Measurements from ENCODE around the gene DGCR8.

DGCR8 gene

DNA sequence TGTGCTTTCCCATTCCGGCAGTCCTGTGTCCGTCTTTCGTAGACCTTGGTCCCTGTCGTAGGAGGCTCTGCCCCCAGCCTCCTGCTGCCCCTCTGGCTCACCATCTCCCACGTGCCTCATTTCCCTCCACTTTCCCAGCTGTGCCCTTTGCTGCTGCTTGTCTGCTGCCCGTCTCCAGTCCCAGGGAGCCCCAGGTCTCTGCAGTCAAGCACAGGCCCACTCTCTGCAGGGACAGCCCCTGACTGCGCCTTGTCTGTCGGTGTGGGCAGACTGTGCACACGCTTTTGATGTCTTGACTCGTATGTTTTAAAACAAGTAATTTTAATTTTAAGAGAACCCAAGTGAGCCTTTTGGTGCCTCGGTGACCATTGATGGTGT, 12.4 kb downstream of the DGCR8 start:
- DNase-seq, result no peak

DNA sequence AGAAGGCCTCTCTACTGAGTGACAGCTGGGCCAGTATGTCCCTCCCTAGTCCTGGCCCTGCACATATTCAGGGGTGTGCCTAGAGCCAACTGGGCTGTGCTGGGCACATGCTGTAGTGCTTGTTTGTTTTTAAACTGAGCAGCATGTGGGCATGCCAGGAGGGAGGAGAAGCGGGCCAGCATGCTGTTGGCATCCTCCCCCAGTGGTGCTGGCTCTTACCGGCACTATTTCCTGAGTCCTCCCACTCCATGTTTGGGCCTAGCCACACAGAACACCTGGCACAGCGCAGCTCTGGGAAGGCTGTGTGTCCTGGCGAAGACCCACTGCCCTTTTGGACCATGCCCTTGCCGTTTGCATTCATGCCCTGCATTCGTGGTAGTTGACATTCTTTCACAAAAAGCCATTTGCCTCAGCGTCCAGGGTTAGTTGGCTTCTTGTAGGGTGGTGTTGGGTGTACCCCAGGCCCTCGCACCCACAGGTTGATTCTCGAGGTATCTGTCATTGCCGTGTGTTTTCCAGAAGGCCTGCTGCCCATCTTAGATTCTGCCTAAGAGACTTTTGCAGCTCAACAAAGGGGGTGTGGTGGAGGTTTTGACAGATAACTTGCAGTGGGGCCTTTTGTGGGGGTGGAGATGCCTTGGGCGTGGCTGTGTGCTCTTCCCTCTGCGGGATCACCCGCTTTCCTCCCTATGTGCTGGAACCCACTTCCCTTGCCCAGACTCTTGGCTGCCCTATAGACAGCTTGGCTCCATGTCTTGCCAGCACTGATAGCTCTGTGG, 13.6 kb downstream of the DGCR8 start:
- DNase-seq, result no peak

DNA sequence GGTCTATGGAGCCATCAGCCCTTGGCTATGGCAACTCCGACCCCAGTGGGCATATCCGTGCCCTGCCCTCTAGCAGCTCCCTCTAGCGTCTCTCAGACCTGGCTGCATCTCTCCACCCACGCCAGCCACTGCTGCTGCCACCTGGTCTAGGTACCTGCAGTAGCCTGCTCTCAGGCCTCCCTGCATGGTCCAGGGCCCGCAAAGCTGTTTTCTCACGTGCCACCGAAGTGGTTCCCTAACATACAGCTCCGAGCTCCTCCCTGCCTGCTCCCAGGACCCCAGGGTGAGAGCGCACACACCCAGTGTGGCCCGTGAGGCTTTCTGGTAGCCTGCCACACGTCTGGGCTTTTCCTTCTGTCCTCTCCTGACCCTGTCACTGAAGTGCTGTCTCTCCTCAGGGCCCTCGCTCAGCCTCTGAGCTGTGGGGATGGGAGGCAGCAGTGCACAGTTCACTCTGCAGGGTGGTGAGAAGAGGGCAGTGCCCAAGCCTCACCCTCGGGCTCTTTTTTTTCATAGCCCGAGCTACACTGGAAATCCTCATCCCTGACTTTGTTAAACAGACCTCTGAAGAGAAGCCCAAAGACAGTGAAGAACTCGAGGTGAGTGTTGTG, 14.3 kb downstream of the DGCR8 start:
- DNase-seq, result no peak

DNA sequence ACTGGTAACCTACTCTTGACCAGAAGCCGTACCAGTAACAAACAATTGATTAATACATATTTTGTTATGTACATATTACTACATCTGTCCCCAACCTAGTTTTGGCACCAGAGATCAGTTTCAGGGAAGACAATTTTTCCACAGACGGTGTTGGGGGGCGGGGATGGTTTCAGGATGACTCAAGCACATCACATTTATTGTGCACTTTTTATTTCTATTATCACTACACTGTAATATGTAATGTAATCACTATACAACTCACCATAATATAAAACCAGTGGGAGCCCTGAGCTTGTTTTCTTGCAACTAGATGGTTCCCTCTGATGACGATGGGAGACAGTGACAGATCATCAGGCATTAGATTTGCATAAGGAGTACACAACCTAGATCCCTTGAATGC, 15.5 kb downstream of the DGCR8 start:
- no peak for DNase-seq

DNA sequence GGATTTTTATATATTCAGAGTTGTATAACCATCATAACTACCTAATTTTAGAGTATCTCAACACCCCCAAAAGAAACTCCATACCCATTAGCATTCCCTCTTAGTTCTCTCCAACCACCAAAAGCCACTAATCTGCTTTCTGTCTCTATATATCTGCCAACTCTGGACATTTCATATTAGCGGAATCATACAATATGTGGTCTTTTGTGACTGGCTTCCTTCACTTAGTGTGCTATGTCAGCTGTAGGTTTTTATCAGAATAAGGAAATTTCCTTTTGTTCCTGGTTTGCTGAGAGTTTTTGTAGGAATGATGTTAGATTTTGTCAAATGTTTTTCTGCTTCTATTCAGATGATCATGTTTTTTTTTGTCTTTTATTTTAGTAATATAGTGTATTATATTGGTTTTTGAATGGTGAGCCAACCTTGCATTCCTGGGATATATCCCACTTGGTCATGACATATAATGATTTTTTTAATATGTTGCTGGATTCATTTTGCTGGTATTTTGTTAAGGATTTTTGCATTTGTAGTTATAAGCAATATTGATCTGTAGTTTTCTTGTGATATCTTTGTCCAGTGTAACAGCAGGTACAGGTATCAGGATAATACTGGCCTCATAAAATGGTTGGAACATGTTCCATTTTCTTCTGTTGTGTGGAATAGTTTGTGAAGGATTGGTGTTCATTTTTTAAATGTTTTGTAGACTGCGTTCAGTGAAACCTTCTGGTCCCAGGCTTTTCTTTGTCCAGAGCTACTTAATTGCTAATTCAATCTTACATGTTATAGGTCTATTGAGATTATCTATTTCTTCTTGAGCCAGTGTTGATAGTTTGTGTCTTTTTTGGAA, 16.8 kb downstream of the DGCR8 start:
- no peak for DNase-seq

DNA sequence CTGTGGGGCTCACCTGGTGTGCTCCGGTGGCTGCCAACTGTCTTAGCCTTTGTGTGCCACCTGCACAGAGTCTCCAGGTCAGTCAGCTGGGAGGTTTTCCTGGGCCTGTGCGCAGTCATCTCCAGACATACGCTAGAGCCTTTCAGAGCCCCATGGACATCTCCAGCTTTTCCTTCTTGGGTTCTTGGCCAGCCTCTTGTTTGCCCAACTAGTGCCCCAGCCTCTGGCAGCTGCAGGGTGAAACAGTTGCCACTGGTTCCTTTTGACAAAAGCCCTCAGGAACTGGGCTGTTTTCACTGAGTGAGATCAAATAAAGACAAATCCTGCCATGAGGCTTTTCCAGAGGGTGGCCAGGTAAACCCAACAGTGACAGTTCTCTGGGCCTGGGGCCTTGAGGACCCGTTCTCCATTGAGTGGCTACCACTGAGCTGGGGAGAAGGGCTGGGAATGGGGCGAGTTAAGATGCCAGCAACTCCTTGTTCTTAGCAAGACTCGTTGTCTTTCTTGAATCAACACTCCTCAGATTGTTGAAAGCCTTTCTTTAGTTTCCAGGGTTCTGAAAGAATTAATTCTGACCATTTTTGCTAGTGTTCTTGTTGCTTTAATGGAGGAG, 19.2 kb downstream of the DGCR8 start:
- DNase-seq, result no peak

DNA sequence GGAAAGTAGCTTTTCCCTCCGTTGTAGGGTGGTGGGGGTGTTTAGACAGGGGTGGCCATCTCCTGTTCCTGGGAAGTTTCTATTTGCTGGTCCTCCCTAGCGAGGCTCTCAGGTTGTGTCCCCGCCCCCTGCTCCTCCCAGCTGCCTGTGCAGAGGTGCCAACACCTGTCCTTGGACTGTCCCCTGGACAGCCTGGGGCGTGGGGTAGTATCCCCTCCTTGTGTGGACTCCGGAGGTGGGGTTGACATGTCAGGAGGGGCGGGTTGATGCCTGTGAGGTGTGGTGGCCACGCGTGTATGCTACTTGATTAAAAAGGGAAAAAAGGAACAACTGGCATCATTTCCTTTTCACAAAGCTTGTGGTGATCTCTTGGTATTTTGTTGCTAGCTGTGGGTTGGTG, 21.6 kb downstream of the DGCR8 start:
- no peak for DNase-seq

DNA sequence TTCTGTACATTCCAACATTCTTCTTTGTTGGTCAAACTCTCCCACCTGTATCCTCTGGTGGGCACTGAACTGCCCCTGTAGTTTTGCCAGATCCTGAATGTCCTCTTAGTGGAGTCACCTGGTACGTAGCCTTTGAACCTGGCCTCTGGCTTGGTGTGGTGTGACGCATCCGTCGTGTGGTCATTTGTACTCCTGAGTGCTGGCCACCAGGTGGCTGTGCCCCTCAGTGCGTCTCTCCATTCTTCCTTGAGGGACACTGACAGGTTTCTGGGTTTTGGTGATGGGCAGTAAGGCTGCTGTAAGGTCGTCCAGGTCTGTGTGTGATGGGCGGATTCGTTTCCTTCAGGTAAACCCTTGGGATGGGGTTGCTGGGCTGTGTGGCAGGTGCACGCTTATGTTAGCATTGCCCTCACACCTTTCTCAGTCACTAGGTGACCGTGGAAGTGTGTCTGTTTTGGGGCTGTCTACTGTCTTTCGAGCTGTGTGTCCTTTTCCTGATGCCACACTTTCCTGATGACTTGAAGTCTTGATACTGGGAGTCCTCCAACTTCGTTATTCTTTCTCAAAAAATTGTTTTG, 22.3 kb downstream of the DGCR8 start:
- DNase-seq, result no peak

DNA sequence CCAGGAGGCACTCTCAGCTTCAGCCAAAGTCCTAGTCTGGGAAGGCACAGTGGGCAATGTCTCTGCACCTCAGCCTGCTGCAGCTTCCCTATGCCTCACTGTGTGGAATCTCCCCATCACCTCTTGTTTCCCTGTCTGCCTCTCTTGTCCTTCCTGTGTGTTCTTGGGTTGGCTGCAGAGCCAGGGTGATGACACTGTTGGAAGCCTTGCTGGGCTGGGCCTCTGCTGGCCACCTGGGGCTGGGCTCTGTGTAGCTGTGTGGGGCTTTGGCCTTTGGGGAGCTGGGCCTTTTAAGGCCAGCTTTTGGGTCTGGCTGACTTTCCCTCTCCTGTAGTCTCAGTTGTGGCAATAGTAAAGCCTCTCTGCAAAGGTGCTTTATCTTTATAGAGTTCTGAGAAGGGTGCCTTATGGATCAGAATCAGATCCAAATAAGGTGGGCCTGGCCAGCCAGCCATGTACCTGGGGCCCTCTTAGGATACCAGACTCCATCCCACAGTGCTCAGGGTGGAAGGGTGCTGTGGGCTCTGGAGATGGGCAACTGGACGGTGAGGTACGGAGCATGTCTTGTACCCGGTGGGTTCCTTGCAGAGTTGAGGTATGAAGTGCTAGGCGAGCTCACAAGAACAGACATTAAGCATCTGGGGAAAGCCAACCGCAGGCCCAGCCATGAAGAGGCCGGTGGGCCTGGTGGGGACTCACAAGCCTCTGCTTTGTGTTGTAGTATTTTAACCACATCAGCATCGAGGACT, 25.6 kb downstream of the DGCR8 start:
- no peak for DNase-seq

DNA sequence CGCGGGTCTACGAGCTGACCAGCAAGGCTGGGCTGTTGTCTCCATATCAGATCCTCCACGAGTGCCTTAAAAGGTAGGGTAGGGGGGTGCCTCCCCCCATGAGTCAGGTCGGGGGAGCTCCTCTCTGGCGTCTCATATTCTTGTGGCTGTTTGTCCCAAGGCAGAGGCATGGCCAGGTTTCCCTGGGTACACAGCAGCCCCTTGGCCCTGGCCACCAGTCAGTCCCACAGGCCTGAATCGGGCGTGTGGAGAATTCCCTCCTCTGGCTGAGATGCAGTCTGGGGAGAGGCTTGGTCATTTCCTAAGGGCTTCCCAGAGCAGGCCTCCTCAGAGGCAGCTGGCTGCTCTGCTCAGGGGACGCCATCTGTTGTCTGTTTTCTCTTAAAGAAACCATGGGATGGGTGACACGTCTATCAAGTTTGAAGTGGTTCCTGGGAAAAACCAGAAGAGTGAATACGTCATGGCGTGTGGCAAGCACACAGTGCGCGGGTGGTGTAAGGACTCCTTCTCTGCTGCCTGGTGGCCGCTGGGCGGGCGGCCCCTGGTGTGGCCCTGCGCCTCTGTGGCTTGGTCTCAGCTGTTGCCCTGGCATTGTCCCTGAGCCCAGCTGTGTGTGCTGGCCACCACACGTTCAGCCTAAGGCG, 26.3 kb downstream of the DGCR8 start:
- DNase-seq, result no peak

DNA sequence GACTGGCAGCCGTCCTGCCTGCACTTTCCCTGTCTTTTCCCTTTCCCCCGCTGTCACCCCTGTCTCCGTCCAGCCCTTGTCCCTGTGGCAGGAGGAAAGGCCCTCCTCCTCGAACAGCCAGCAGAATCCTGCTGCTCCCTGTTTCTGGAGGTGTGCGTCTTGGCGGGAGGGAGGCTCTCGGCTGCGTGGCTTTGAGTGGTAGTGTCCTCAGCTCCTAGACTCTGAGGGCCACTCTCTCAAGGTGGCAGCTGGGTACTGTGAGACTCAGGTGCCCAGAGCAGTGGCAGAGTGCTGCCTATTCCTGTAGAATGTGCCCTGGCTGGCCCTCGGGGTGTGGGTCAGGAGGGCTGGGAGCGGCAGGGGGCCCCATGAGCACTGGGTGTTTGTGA, 26.8 kb downstream of the DGCR8 start:
- no peak for DNase-seq

DNA sequence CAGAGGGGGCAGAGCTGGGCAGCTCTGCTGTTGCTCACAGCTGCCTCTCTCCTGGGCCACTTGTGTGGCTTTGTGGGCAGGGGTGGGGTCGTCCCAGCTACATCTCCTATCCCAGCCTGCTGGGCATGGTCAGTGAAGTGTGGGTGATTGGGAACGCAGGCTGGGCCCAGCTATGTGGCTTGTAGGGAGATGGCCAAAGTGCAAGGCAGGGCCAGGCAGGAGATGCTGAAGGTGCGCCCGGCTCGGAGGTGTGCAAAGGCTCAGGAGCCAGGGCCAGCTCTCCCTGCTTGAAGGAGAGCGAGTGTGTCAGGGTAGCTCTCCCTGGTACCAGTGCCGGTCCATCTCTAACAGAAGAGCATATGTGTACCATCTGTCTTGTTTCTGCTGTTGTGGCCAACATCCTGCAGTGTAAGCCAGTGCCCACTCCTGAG, 27.4 kb downstream of the DGCR8 start:
- DNase-seq, result no peak

DNA sequence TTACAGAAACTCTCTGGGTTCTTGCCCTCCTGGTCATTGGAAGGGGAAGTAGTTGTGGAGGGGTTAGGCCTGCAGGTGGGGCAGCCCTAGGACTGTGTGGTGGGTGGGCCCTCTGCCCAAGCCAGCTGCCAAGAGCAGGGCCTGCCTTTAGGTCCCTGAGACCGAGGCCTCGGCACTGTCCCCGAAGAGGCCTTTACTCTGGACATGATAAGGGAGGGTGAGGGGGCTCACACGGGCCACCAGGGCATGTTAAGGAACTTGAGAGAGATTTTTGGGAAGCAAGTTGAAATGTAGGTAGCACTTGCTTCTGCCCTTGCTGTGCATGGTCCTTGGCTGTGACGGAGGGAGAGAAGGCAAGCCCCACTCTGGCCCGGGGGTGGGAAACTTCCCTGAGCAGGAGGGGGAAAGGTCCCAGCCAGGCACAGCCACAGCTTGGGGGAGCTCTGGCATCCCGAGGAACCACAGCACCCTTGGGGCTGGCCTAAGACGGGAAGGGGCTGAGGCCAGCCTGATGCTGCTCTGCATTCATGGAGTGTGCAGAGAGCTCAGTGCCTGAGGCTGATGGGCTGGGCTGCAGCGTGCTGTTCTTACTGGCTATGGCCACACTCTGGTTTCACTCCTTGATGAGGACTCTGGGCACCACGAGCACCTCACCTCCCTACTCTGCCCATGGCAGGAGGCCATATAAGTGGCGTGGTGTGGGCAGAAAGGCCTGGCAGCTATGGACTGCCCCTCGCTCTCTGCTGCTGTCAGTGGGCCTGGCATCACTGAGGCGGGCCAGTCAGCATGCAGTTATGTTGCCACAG, 28.1 kb downstream of the DGCR8 start:
- no peak for DNase-seq

DNA sequence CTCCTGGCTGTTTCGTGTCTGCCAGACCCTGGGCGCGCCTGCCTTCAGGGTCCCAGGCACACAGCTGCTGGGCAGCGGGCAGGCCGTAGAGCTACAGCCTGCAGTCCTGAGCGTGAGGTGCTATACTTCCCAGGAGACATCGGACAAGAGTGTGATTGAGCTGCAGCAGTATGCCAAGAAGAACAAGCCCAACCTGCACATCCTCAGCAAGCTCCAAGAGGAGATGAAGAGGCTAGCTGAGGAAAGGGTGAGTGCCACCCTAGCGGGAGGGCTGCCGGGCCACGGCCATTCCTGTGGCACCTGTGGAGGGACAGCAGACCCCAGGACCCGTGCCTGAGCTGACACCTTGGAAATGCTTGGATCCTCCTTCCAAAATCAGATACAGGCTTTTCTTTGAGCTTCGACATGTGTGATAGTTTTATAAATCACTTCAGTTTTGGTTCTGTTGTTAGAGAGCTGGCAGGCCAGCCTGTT, 28.8 kb downstream of the DGCR8 start:
- no peak for DNase-seq

DNA sequence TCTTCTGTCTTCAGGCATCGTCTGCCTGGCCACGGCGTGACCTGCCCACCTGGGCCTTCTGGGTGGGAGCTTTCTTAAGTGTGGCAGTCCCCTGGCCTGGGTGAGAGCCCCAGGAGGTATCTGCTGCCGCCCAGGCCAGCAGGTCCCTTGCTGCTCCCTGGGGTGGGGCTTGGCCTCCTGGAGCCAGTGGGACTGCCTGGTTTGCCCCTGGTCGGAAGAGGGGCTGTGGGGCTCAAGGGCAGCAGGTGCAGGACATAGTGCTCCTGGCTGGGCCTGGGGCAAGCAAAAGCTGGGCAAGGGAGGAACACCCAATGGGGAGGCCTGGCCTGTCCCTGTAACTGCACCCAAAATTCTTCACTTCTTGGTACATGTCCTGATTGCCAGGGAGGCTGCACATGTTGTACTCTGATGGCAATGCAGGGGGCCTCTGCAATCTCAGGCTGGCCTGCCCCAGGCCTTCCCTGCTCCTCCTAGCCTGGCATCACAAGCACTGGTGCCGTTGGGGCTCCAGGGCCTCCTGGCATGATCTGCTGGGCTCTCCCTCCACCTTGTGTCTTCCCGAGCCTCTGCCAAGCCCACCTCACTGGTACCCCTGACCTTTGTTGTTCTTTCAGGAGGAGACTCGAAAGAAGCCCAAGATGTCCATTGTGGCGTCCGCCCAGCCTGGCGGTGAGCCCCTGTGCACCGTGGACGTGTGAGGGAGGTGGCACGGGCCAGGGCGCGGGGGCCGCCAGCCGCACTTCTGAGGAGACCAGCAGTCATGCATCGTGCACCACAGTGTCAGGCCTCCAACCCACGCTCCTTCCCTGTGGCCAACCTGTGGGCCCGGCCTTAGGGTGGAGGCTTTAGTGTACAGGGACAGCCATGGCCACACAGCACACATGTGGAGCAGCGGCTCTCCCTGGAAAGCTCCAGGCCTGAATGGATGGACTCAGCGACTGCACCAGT, 29.6 kb downstream of the DGCR8 start:
- DNase-seq, result no peak

DNA sequence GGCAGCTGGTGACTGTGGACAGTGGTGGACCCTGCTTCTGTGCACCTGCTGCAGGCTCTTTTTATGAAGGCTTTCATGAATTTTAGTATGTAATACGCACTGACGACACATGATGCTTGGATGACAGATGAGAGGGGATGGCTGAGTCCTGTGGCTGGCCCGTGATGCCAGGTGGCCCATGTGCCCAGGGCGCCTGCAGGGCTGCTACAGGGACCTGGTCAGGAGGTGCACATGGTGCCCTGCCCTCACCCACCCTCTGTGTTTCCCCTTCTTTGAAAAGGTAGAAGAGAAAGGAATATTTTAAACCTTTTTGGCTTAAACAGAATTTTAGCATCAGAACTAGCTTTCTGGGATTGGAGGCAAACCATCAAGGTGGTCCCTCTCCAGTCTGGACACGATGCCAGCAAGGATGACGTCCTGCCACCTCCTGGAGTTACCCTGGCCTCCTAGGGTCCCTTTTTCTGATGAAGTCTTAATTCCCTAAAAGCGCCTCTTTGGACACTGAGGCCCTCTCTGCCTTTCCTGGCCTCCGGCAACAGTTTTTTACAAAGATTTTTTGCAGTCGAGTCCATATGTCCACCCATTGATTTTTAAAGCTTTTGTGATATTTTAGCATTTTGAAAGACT, 30.4 kb downstream of the DGCR8 start:
- DNase-seq, result no peak

DNA sequence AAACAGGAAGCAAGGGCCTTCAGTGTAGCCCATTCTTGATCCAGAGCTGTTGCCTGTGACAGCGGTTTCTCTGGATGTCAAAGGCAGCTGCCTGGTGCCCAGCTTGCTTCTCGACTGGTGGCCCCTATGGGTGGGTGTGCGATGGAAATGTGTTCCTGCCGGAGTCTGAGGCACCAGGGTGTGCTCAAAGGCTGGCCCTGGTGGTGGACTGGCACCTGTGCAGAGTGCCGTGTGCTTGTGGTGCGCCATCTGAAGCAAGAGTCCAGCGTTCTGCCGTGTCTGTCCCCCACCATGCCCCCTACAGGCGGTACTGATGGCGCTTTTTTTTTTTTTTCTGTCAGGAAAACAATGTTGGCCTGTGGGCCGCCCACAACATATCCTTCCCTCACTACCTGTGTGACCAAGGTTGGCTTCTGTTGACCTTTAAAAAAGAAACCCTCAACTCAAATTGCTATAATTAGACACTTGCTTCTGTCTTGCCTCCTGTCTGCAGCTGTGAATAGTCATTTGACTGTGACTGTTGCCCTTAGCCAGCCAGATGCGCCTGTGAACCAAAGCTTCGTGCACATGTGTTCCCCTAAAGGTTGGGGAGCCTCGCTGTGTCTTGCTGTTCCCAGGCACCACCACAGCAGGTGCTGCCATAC, 31.1 kb downstream of the DGCR8 start:
- no peak for DNase-seq
